OCI-LY7 (cell line): ENCODE measurements around the gene CNTN4. TPM values are rescaled to one million over a fixed set of nuclear protein-coding genes. Genes with fewer than 3 reads are reported as not detected.

Source experiments
- BruUV-seq: library from RNA; stranded (reverse); fragments of 400-500 nt; replicated peaks from 2 replicates; lab custom pipeline; 2021; lab: Mats Ljungman, UMichigan
- CTCF ChIA-PET: fragments of 300-600 bp; sonication (Branson Sonifier 250); formaldehyde crosslinking; loops from one replicate; lab custom pipeline; 2022; ENCODE audit warnings: antibody characterized with exemption; ENCODE audit not compliant: unreplicated experiment; lab: Charles Lee
- POLR2A ChIA-PET: fragments of 300-600 bp; sonication (Branson Sonifier 250); formaldehyde crosslinking; loops from one replicate; lab custom pipeline; 2022; ENCODE audit warnings: antibody characterized with exemption; lab: Charles Lee
- DNase-seq: peaks from one replicate; pipeline ENCODE4 v3.0.0-alpha.2; 2015; ENCODE audit warnings: low spot score
- H2AFZ ChIP-seq: fragments of 200-600 bp; sonication (generic), shearing (Covaris generic); 2 replicates; pipeline ENCODE4 v1.6.1; 2014; ENCODE audit warnings: mild to moderate bottlenecking, antibody characterized with exemption, low read length, moderate library complexity
- H3K27ac ChIP-seq: fragments of 200-600 bp; sonication (generic); 2 replicates; pipeline ENCODE4 v1.5.1; 2014; ENCODE audit warnings: mixed run types, low read depth, mild to moderate bottlenecking, moderate library complexity, low read length, inconsistent platforms; ENCODE audit not compliant: poor library complexity, severe bottlenecking
- H3K36me3 ChIP-seq: fragments of 200-600 bp; sonication (generic); 2 replicates; pipeline ENCODE4 v1.6.1; 2014; ENCODE audit warnings: mild to moderate bottlenecking, antibody characterized with exemption, low read length, moderate library complexity, mixed read lengths; ENCODE audit not compliant: insufficient read depth
- H3K4me1 ChIP-seq: fragments of 200-600 bp; sonication (generic); 2 replicates; pipeline ENCODE4 v1.5.1; 2014; ENCODE audit warnings: mild to moderate bottlenecking, low read length; ENCODE audit not compliant: insufficient read depth, poor library complexity, severe bottlenecking
- H3K4me2 ChIP-seq: fragments of 200-600 bp; sonication (generic); 2 replicates; pipeline ENCODE4 v1.6.1; 2014; ENCODE audit warnings: mild to moderate bottlenecking, low read length
- H3K4me3 ChIP-seq: fragments of 200-600 bp; sonication (generic); 2 replicates; pipeline ENCODE4 v1.5.1; 2014; ENCODE audit warnings: mild to moderate bottlenecking, low read depth, low read length; ENCODE audit not compliant: poor library complexity, severe bottlenecking
- H3K79me2 ChIP-seq: fragments of 200-600 bp; sonication (generic); 2 replicates; pipeline ENCODE4 v1.6.1; 2016; ENCODE audit warnings: low read depth, mild to moderate bottlenecking, low read length, moderate library complexity, mixed read lengths; ENCODE audit not compliant: insufficient read depth
- H3K9me2 ChIP-seq: fragments of 200-600 bp; sonication (generic); 2 replicates; pipeline ENCODE4 v1.6.1; 2016; ENCODE audit warnings: mild to moderate bottlenecking, low read length, mixed read lengths; ENCODE audit not compliant: insufficient read depth
- H3K9me3 ChIP-seq: fragments of 200-600 bp; sonication (generic); 2 replicates; pipeline ENCODE4 v1.6.1; 2014; ENCODE audit warnings: mild to moderate bottlenecking, mixed run types, low read length, mixed read lengths
- H4K20me1 ChIP-seq: fragments of 200-600 bp; sonication (generic); 2 replicates; pipeline ENCODE4 v1.6.1; 2014; ENCODE audit warnings: mild to moderate bottlenecking, antibody characterized with exemption, low read length, moderate library complexity, mixed read lengths; ENCODE audit not compliant: insufficient read depth
- EZH2phosphoT487 ChIP-seq: fragments of 200-600 bp; sonication (generic); IDR thresholded peaks from 2 replicates; pipeline ENCODE4 v1.6.1; 2018; ENCODE audit warnings: low read depth, borderline replicate concordance, mild to moderate bottlenecking, mixed run types, antibody characterized with exemption, low read length, moderate library complexity, mixed read lengths
- intact Hi-C: fragments of 100-400 bp; cut with micrococcal nuclease; formaldehyde crosslinking; loops from one replicate; pipeline ENCODE4 v1.10.0; 2022; ENCODE audit not compliant: unreplicated experiment
- total RNA-seq, 2 experiments: library from RNA; depleted of rRNA in 1 of 2; stranded (reverse); fragments of >200 nt in 1 of 2; shearing (Covaris generic) in 1 of 2; gene quantifications; 2 replicates each; pipeline ENCODE4 v1.2.3, GENCODE V29; 2014 to 2022
- TF ChIP-seq, protein P1 (sequence below): fragments of 200-600 bp; sonication (generic); conservative IDR thresholded peaks from 2 replicates; pipeline ENCODE4 v1.5.1; 2014; ENCODE audit warnings: mild to moderate bottlenecking, antibody characterized with exemption, low read length, moderate library complexity, mixed read lengths

Gene CNTN4
- total RNA-seq, 2 experiments from 2014 or later: not detected

DNA sequence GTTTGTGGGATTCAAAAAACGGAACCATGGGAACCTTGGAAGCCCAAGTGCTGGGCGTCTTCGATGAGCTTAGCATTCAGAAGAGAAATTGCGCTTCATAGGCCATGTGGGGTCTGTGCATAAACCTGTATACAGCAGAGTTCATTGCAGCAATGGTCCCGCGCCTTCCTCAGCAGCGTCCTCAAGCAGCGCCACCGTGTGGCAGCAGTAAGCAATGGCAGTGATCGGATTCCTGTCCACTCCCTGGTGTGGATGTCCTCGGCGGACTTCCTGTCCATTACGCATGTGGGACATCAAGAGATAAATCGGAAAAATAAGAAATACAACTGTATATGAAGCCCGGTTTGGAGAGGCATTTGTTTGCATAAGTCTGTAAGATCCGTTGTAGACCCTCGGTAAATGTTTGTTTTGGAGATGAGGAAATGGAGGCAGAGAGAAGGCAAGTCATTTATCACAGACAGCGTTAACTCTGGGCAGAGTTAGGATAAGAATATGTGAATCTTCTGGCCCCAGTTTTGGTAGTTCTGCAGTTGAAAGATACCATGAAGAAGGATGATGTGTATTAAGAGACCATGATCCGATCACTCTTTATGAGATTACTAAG is 57.7 kb downstream of the CNTN4 start:
- Histone ChIP-seq H3K9me2 (no peaks in the 10 kb centered on the region), H2AFZ (no peak overlapping the region), H3K27ac (no peak overlapping the region), H3K36me3 (no peaks in the 10 kb centered on the region), H3K4me2 (no peak overlapping the region), H3K79me2 (no peaks in the 10 kb centered on the region), H3K4me3 (no peak overlapping the region), H3K9me3 (no peaks in the 10 kb centered on the region), H4K20me1 (no peaks in the 10 kb centered on the region), H3K4me1 (no peaks in the 10 kb centered on the region)
- no peak for DNase-seq
- BruUV-seq: no TSS peak
- TF ChIP-seq, protein P1, sequence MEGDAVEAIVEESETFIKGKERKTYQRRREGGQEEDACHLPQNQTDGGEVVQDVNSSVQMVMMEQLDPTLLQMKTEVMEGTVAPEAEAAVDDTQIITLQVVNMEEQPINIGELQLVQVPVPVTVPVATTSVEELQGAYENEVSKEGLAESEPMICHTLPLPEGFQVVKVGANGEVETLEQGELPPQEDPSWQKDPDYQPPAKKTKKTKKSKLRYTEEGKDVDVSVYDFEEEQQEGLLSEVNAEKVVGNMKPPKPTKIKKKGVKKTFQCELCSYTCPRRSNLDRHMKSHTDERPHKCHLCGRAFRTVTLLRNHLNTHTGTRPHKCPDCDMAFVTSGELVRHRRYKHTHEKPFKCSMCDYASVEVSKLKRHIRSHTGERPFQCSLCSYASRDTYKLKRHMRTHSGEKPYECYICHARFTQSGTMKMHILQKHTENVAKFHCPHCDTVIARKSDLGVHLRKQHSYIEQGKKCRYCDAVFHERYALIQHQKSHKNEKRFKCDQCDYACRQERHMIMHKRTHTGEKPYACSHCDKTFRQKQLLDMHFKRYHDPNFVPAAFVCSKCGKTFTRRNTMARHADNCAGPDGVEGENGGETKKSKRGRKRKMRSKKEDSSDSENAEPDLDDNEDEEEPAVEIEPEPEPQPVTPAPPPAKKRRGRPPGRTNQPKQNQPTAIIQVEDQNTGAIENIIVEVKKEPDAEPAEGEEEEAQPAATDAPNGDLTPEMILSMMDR: peak; percentile 69
- no peak for TF ChIP-seq EZH2phosphoT487
- intact Hi-C loops: no loop called here
- ChIA-PET POLR2A (no interaction called here), CTCF (no interaction called here)

DNA sequence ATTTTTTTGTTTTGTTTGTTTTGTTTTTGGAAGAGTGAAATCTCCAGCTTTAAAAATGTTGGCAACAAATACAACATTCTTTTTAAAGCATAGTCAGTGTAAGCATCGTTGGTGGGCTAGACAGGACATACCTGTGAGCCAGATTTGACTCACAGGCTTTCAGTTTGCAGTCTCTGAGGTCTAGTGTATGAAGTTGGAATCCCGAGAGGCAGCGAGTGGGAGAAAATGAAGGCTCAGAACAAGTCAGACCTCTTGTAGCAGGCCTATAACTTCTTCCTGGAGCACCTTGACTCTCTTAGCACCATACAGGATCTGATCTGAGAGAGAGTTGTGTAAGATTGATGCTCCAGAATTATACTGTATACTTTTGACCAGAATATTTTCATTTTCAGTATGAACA is 60.2 kb downstream of the CNTN4 start:
- Histone ChIP-seq H3K79me2 (no peaks in the 10 kb centered on the region), H3K9me2 (no peaks in the 10 kb centered on the region), H3K4me2 (no peak overlapping the region), H3K27ac (no peak overlapping the region), H3K4me3 (no peak overlapping the region), H4K20me1 (no peaks in the 10 kb centered on the region), H3K9me3 (no peaks in the 10 kb centered on the region), H2AFZ (no peak overlapping the region), H3K36me3 (no peaks in the 10 kb centered on the region), H3K4me1 (no peaks in the 10 kb centered on the region)
- ChIA-PET CTCF (no interaction called here), POLR2A (no interaction called here)
- no TSS peak for BruUV-seq
- DNase-seq: no peak
- no peak for TF ChIP-seq EZH2phosphoT487
- TF ChIP-seq, protein P1: no peak
- intact Hi-C loops: no loop called here

DNA sequence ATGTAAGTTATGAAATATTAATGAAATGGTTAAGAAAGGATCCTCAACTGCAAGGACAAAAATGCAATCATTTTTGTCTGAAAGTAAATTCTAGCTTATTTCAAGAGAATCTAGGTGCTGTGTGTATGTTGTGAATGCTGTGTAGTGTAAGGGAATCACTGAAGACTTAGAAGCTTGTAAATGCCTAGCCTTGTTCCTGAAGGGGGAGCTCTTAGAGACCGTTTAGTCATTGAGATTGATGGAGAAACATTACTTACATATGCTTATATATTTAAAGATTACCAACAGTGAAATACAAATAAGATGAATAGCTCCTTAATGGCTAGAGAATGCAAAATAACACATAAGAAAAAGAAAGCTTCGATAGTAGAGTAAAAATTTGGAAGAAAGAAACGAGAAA is 67.9 kb downstream of the CNTN4 start:
- no peak overlapping the region for H3K4me3 ChIP-seq
- H3K79me2 ChIP-seq: no peaks in the 10 kb centered on the region
- H4K20me1 ChIP-seq: no peaks in the 10 kb centered on the region
- no peaks in the 10 kb centered on the region for H3K9me3 ChIP-seq
- H3K9me2 ChIP-seq: no peaks in the 10 kb centered on the region
- no peak for TF ChIP-seq EZH2phosphoT487
- TF ChIP-seq, protein P1: peak; percentile 52
- no peak for DNase-seq
- H3K27ac ChIP-seq: no peak overlapping the region
- POLR2A ChIA-PET: interaction anchor here (1.1 kb wide), 1 partner anchor 17 kb away, joined by 3 read pairs; no protein-coding TSS in a partner anchor
- no peaks in the 10 kb centered on the region for H3K36me3 ChIP-seq
- no peak overlapping the region for H2AFZ ChIP-seq
- H3K4me1 ChIP-seq: no peaks in the 10 kb centered on the region
- CTCF ChIA-PET: no interaction called here
- intact Hi-C loops: no loop called here
- BruUV-seq: no TSS peak
- H3K4me2 ChIP-seq: no peak overlapping the region
